Upper lobe of right lung (tissue), 1 donor: ENCODE results near the gene PDCD4. TPM values are rescaled to one million over a fixed set of nuclear protein-coding genes. Genes with fewer than 3 reads are reported as not detected.
A peak's percentile ranks its signal among the peaks of the same experiment; 100 is the strongest.

Experiments used
- ATAC-seq: fragments of 200-7000 bp; cut with Tn5 transposase; one replicate; pipeline ENCODE4 v1.9.1; 2020; ENCODE audit warnings: mild to moderate bottlenecking, moderate library complexity
- DNase-seq: peaks from one replicate; pipeline ENCODE4 v3.0.0-alpha.2; 2020
- H3K27ac ChIP-seq: fragments of 200-600 bp; one replicate; pipeline ENCODE4 v1.8.0; 2022
- H3K27me3 ChIP-seq: fragments of 200-600 bp; one replicate; pipeline ENCODE4 v1.8.0; 2022; ENCODE audit warnings: mild to moderate bottlenecking
- H3K36me3 ChIP-seq: fragments of 200-600 bp; one replicate; pipeline ENCODE4 v1.8.0; 2022
- H3K4me1 ChIP-seq: fragments of 200-600 bp; one replicate; pipeline ENCODE4 v1.8.0; 2022
- H3K4me3 ChIP-seq: fragments of 200-600 bp; one replicate; pipeline ENCODE4 v1.8.0; 2022; ENCODE audit warnings: mild to moderate bottlenecking
- H3K9me3 ChIP-seq: fragments of 200-600 bp; one replicate; pipeline ENCODE4 v1.8.0; 2022
- CTCF ChIP-seq: fragments of 200-600 bp; IDR thresholded peaks from one replicate; pipeline ENCODE4 v1.8.0; 2022; ENCODE audit warnings: antibody characterized with exemption
- intact Hi-C: fragments of 100-400 bp; cut with DNase I; formaldehyde crosslinking; loops from one replicate; pipeline ENCODE4 v1.11.0; 2022
- total RNA-seq: library from RNA; stranded (reverse); fragmentation: NEBNext Ultra II Directional; extraction: Animal tissue kit (Norgen Biotek cat#: 25700); gene quantifications from one replicate; pipeline ENCODE4 v1.2.1, GENCODE V29; 2021
- donor health status: DM: no; HTN: yes; CAD: no; lungs with severe emphysema.

The PDCD4 gene
- total RNA-seq, 1 donor from 2014 or later: 48.6 TPM

- Histone ChIP-seq H3K4me1 (peaks cover 16% of the 10 kb centered on the region), H3K36me3 (no peaks in the 10 kb centered on the region), H3K9me3 (no peaks in the 10 kb centered on the region), H3K4me3 (no peak overlapping the region), H3K27me3 (no peaks in the 10 kb centered on the region), H3K27ac (no peak overlapping the region)
- TF ChIP-seq CTCF: no peak
- DNase-seq (no peak), ATAC-seq (no peak)
- intact Hi-C loops: no loop called here
Measured at GRCh38 chr10:110916554-110917346, 45.0 kb downstream of the PDCD4 start.

DNA sequence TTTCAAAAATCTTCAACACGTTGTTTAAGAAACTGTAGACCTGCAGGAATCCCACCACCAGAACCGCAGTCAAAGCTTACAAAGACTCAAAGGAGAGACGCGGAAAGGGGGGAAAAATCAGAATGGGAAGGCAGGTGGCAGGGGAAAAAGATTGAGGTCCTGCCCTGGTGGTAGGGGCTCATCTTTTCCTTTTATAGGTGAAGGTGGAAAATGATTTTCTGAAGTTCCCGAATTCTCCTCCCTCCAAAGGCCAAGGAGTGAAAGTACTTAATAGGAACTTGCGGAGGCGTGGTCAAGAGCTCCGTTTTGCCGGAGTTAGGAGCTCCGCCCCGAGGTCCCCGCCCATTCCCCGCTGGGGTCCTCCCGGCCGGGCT, 46.5 kb downstream of the PDCD4 start:
- ATAC-seq: no peak
- Histone ChIP-seq H3K9me3 (no peaks in the 10 kb centered on the region), H3K36me3 (no peaks in the 10 kb centered on the region), H3K4me1 (peaks cover 16% of the 10 kb centered on the region), H3K27ac (peak overlapping the region; percentile 100), H3K27me3 (no peaks in the 10 kb centered on the region), H3K4me3 (peak overlapping the region; percentile 79)
- intact Hi-C loops: no loop called here
- DNase-seq: peak; percentile 99
- peak; percentile 22 for TF ChIP-seq CTCF

- Histone ChIP-seq H3K27ac (peak within 1 kb of the TSS; percentile 100), H3K9me3 (no peaks in the 10 kb centered on the region), H3K36me3 (no peaks in the 10 kb centered on the region), H3K27me3 (no peaks in the 10 kb centered on the region), H3K4me1 (peaks cover 21% of the 10 kb centered on the region), H3K4me3 (peak within 1 kb of the TSS; percentile 79)
- no peak for TF ChIP-seq CTCF
- peak; percentile 96 for ATAC-seq
- DNase-seq: no peak
- intact Hi-C loops: no loop called here
Measured at GRCh38 chr10:110918643-110919348, 47.1 kb downstream of the PDCD4 start, which contains the start of gene BBIP1. Gene BBIP1 (minus strand): TSS chr10:110919180. CDS start chr10:110918157, 1,023 bp downstream.

GRCh38 chr10:110919349-110919931, 47.7 kb downstream of the PDCD4 start, which contains the start of gene SHOC2:
Gene SHOC2 (plus strand): TSS chr10:110919604. CDS start chr10:110964359, 44,755 bp downstream.
- intact Hi-C loops: no loop called here
- DNase-seq (peak; percentile 100), ATAC-seq (peak; percentile 65)
- Histone ChIP-seq H3K4me3 (peak within 1 kb of the TSS; percentile 79), H3K9me3 (no peaks in the 10 kb centered on the region), H3K36me3 (no peaks in the 10 kb centered on the region), H3K4me1 (peaks cover 27% of the 10 kb centered on the region), H3K27ac (peak within 1 kb of the TSS; percentile 100), H3K27me3 (no peaks in the 10 kb centered on the region)
- TF ChIP-seq CTCF: peak; percentile 24

GRCh38 chr10:110919971-110920881, 48.5 kb downstream of the PDCD4 start:
- H3K27me3 ChIP-seq: no peaks in the 10 kb centered on the region
- peak overlapping the region; percentile 87 for H3K27ac ChIP-seq
- H3K9me3 ChIP-seq: no peaks in the 10 kb centered on the region
- intact Hi-C loops: no loop called here
- peak; percentile 75 for DNase-seq
- no peak for TF ChIP-seq CTCF
- peak overlapping the region; percentile 72 for H3K4me3 ChIP-seq
- H3K36me3 ChIP-seq: no peaks in the 10 kb centered on the region
- H3K4me1 ChIP-seq: peaks cover 28% of the 10 kb centered on the region
- ATAC-seq: no peak
